NCI-H187 (cell line): Measurements from ENCODE around the gene PLXNB2.

ENCODE experiments used
- DNase-seq, 2 experiments: peaks; one replicate each; lab custom pipeline; 2025; lab: John Stamatoyannopoulos, UW

The PLXNB2 gene

DNA sequence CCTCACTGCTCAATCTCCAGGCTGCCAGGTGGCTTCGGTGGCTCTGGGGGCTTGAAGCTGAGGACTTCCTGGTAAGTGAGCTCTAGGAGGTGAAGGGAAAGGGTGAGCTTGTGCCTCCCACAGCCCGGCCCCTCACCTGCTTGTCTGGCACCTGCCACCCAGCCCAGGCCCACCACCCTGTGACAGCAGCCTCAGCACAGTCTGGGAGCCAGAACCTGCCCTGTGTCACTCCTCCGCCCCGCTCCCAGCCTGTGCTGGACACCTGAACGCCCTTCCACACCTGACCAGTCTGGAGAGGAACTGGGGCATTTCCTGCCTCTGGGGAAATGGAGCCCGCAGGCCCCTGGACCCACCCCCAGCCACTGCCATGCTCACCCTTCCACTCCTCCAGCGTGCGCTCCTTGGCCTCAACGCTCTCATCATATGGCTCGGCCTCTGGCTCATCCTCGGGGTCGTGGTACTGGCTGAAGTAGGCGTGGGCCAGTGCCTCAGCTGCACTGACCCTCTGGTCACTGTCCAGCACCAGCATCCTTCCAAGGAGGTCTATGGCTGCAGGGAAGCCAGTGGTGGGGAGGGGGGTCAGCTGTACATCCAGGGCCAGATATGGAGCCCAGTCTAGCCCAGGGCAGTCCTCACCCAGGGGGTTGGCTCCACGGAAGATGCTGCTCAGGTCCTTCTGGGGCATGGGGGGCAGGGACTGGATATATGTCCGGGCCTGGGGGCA lies 42.3 kb downstream of the PLXNB2 start:
- DNase-seq: no peak

DNA sequence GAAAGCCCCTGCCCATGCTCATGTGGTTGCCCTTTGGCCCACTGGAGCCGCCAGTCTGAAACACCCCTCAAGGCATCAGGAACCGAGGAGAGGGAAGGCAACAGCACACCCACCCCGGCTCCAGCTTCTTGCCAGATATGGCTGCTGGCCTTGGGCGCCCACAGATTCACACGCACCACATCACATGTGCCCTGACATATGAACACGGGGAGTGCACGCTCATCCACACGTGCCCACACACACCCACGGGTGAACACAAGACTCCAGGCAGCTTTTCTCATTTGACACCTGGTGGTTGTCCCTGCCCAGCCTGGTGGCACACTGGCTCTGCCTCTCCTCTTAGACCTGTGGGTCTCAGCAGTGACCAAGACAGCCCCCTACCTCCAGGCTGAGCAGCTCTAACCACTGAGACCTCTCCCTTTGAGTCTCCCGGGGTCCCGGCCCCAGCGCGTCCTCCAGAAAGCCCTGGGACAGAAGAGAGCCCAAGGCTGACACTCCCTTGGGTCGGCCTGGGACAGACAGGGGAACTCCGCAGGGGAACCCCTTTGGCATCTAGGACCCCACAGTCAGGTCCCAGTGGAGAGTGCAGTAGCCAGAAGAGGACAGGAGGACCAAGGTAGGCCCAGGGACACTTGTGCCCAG lies 43.2 kb downstream of the PLXNB2 start:
- DNase-seq: no peak

- DNase-seq: no peak
Observed at GRCh38 chr22:50262973-50263617, 44.4 kb downstream of the PLXNB2 start.

DNA sequence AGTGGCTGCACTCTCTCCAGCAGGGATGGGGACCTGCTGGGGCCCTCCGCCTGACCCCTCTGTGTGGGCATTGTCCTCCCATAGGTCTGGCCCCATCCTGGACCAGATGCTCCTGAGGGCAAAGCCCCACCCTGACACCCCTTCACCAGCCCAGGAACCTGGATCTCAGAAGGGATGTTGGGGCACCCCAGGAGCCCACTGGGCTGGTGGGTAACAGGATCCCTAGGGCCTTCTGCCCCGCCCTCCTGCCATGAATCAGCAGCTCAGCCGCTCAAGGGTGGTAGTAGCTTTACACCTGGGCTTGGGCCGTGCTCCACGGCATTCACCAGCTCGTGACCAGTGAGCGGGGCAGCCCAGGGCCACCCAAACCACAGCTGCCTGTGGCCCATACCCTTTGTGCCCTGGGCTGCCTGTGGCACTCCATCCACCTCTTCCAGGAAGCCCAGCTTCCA lies 45.0 kb downstream of the PLXNB2 start:
- no peak for DNase-seq

- DNase-seq: no peak
Observed at GRCh38 chr22:50261615-50262459, 45.6 kb downstream of the PLXNB2 start, which contains the start of gene MAPK12. Gene MAPK12 (minus strand): TSS chr22:50261683. CDS start chr22:50261509, 174 bp downstream.

- no peak for DNase-seq
Observed at GRCh38 chr22:50260801-50261614, 46.4 kb downstream of the PLXNB2 start.

DNA sequence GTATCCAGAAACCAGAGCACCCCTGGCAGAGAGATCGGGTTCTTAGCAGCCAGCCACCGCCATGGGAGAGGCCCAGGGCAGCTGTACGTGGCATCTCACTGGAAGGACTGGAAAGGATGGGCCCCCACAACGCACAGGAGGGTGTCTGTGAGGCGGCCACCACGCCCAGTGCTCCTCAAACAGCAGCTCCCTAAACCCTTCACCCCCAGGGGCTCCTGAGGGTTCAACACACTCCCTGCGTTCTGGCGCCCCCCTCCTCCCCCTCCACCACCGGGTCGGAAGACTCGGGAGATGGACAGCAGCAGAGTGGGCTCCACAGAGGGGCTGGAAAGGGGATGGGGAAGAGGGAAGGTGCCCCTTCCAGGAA lies 47.0 kb downstream of the PLXNB2 start:
- DNase-seq: no peak

DNA sequence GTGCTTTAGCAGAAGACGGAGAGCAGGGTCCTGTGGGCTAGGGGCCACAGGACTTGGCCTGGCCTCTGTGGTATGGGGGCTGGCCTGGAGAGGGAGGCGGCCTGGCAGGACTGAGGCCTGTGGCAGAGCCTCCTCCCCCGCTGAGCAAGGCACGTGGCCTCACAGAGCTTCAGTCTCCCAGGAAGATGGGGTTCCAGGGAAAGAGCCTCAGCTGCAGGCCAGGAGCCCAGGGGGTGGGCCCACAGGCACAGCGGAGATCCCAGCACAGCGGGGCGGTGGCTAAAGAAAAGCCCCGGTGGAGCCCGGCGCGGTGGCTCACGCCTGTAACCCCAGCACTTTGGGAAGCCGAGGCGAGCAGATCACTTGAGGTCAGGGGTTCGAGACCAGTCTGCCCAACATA lies 48.1 kb downstream of the PLXNB2 start:
- DNase-seq: no peak

- no peak for DNase-seq
Observed at GRCh38 chr22:50258361-50259292, 48.8 kb downstream of the PLXNB2 start.

GRCh38 chr22:50257451-50258360 lies 49.7 kb downstream of the PLXNB2 start:
- DNase-seq: no peak

DNA sequence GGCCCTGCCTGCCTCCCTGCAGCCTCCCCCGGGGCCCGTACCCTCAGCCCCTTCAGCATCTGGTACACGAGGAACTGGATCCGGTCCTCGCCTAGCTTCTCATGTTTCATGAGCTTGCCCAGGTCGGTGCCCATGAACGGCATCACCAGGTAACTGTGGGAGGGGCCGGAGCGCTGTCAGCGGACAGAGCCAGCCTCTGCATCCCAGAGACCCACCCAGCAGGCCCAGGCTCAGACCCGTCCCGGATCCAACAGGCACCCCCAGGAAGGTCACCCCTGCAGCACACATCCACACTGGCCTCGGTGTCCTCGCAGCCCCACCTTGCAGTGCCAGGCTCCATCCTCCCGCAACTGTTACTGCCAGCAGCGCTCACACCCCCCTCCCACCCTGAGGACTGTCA lies 50.4 kb downstream of the PLXNB2 start:
- DNase-seq: no peak

GRCh38 chr22:50256258-50256862 lies 51.1 kb downstream of the PLXNB2 start:
- DNase-seq: no peak

DNA sequence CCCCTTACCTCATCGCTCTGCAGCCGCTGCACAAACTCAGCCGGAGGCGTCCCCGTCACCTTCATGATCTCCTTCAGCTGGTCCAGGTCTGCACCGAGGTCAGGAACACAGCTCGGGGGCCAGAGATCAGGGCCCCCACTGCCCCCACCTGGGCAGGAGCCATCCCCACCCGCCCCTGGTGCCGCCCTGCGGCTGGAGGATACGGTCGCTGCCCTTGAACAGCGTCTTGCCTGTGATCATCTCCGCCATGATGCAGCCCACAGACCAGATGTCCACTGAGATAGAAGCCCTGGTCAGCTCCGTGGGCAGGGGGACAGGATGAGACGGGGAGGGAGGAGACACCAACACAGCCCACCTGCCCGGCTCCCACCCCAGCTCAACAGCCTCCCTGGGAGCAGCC lies 51.8 kb downstream of the PLXNB2 start:
- DNase-seq: no peak

DNA sequence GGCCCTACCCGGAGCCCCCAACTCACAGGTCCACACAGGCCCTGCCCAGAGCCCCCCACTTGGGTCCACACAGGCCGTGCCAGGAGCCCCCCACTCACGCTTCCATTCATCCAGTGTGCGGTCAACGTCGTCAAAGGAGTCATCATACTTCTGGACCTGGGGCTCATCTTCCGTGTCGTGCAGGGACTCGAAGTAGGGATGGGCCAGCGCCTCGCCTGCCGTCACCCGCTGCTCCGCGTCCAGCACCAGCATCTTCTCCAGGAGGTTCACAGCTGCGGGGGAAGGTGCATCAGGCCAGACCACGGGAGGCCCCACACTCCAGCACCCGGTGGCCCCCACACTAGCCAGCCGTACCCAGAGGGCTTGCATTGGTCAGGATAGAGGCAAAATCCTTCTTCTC lies 52.3 kb downstream of the PLXNB2 start:
- DNase-seq: no peak

GRCh38 chr22:50253941-50254340 lies 53.5 kb downstream of the PLXNB2 start:
- no peak for DNase-seq

DNA sequence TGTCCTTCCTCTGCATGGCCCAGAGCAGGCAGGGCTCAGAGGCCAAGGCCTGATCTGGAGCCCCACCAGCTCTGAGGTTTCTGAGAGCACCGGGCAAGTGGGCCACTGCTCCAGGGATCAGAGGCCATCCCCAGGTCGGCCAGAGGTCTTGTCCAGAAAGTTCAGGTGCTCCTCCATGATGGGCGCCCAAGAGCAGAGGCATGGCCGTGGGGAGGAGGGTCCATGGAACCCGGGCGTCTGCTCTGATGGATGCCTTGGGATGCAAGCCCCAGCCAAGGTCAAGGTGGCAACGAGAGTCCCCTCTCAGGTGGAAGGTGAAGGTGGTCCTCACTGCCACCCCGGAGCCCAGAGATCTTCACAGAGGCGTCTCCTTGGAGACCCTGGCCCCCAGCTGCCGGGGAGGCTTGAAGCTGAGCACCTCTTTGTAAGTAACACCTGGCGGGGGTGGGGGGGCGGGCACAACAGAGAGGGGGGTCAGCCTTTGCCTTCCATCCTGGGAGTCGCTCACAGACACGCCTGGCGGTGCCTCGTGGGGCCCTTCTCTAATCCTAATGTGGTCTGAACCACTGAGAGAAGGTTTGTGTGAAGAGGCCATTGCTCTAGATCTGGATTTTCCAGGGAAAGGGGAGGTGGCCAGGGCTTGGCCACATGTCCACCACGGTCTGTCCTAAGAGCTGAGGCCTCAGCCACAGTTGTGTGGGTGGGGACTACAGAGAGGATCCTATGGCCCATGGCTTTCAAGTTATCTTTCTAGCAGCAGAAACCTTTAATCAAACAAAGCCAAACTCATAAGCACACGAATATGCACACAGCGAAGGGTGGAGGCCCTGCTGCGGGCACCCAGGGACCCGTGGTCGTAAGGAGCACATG lies 54.2 kb downstream of the PLXNB2 start:
- DNase-seq: no peak
